ENCODE data around the gene PXDN. TPM values are rescaled to one million over a fixed set of nuclear protein-coding genes. Genes with fewer than 3 reads are reported as not detected.
"Not testable (repeated sequence)": the region's sequence is repeated elsewhere in the genome, so short reads cannot be mapped to it uniquely, and the experiment has no call there.

PXDN gene
- total RNA-seq, 6 experiments from 2014 or later = 283 to 403 (median 323) TPM

- peaks cover 16% of the 10 kb centered on the region for H3K27me3 Mint-ChIP-seq (ENCODE audit: insufficient read depth)
- no peaks in the 10 kb centered on the region; the same call in 1 of the 2 replicates for H3K36me3 Mint-ChIP-seq (ENCODE audit: low read depth)
- H3K9me3 Mint-ChIP-seq = no peaks in the 10 kb centered on the region
- TF ChIP-seq, protein P1, sequence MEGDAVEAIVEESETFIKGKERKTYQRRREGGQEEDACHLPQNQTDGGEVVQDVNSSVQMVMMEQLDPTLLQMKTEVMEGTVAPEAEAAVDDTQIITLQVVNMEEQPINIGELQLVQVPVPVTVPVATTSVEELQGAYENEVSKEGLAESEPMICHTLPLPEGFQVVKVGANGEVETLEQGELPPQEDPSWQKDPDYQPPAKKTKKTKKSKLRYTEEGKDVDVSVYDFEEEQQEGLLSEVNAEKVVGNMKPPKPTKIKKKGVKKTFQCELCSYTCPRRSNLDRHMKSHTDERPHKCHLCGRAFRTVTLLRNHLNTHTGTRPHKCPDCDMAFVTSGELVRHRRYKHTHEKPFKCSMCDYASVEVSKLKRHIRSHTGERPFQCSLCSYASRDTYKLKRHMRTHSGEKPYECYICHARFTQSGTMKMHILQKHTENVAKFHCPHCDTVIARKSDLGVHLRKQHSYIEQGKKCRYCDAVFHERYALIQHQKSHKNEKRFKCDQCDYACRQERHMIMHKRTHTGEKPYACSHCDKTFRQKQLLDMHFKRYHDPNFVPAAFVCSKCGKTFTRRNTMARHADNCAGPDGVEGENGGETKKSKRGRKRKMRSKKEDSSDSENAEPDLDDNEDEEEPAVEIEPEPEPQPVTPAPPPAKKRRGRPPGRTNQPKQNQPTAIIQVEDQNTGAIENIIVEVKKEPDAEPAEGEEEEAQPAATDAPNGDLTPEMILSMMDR (IDR thresholded peaks at IDR 0.05) = no peak
- peaks cover 18% of the 10 kb centered on the region for H3K4me1 Mint-ChIP-seq (ENCODE audit: low read depth)
- H3K27ac Mint-ChIP-seq = no peak overlapping the region
- no peak for DNase-seq
- no peak overlapping the region for H3K4me3 Mint-ChIP-seq
These were observed 23.8 kb upstream of the PXDN start for GRCh38 chr2:1767939-1768691.

DNA sequence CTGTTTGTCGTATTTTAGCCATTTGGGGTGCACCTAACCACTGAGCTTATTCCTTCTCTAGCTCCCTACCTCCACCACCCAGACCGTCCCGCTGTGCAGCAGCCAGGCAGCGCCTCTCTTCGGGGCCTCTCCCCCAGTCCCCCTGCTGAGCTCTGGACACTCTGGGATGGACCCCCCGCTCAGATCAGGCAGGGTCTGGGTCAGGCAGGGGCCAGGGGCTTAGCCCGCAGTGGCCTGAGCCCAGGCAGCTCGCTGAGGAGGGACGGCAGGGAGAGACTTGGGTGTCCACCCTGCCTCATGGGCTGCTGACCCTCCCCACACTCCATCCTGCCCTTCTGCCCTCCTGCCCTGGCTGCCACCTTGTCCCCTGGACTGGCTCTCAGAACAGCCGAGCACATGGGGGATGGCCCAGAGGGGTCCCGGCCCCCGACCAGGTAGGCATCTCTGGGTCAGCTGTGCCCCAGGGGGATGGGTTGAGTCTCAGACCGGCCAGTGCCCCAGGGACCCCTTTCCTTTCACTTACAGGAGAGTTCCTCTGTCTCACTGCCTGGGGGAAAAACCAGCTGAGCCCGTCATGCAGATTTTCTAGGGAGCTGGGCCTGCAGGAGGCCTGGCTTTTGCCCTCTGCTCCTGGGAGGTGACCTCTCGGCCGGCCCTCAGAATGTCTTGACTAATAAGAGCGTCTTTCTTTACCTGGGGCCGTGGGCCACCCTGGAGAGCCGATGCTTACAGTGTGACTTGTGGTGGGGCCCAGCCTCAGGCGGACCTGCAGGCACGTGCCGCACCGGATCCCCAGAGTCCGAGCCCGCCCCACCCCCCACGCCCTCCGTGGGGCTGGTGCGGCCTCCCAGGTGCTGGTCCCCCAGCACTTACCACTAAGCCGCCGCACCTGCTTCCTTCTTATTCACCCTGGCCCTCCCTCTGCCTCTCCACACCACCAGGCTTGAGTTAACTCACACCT is 22.8 kb upstream of the PXDN start:
- no peak overlapping the region for H3K4me3 Mint-ChIP-seq

DNA sequence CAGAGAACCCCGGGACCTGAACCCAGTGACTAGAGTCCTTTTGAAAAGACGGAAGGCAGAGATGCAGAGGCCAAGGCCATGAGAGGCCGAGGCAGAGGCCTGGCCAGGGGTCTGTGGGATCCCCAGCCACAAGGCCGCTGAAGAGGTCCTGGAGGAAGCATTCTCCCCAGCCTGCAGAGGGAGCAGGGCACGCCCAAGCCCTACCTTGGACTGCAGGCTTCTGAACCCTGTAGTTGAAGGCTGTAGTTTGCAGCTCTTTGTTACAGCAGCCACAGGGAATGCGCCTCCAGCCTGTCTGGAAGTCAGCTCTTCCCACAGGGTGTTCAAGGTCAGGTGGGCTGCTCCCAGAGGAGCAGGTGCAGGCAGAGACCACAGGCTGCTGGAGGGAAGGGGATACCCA is 22.1 kb upstream of the PXDN start:
- peaks cover 28% of the 10 kb centered on the region for H3K27me3 Mint-ChIP-seq (ENCODE audit: insufficient read depth)
- H3K27ac Mint-ChIP-seq = no peak overlapping the region
- TF ChIP-seq, protein P1 (IDR thresholded peaks at IDR 0.05) = no peak
- no peaks in the 10 kb centered on the region for H3K9me3 Mint-ChIP-seq
- no peak overlapping the region for H3K4me3 Mint-ChIP-seq
- DNase-seq = no peak
- H3K4me1 Mint-ChIP-seq (ENCODE audit: low read depth) = peaks cover 4% of the 10 kb centered on the region; the same call in 1 of the 2 replicates
- no peaks in the 10 kb centered on the region; the same call in 1 of the 2 replicates for H3K36me3 Mint-ChIP-seq (ENCODE audit: low read depth)

More for the DNA sequence above, 22.8 kb upstream of the PXDN start:
- H3K36me3 Mint-ChIP-seq (ENCODE audit: low read depth) = no peaks in the 10 kb centered on the region; the same call in 1 of the 2 replicates
- TF ChIP-seq, protein P1 (IDR thresholded peaks at IDR 0.05) = no peak
- no peaks in the 10 kb centered on the region for H3K9me3 Mint-ChIP-seq
- peaks cover 21% of the 10 kb centered on the region for H3K27me3 Mint-ChIP-seq (ENCODE audit: insufficient read depth)
- no peak for DNase-seq
- peaks cover 8% of the 10 kb centered on the region; the same call in 1 of the 2 replicates for H3K4me1 Mint-ChIP-seq (ENCODE audit: low read depth)
- H3K27ac Mint-ChIP-seq = no peak overlapping the region

GRCh38 chr2:1765201-1765600 is 20.9 kb upstream of the PXDN start:
- not testable (repeated sequence) for H3K4me3 Mint-ChIP-seq; H3K9me3 Mint-ChIP-seq; H3K27ac Mint-ChIP-seq; DNase-seq; H3K4me1 Mint-ChIP-seq (ENCODE audit: low read depth); H3K36me3 Mint-ChIP-seq (ENCODE audit: low read depth)
- peaks cover 36% of the 10 kb centered on the region for H3K27me3 Mint-ChIP-seq (ENCODE audit: insufficient read depth)

DNA sequence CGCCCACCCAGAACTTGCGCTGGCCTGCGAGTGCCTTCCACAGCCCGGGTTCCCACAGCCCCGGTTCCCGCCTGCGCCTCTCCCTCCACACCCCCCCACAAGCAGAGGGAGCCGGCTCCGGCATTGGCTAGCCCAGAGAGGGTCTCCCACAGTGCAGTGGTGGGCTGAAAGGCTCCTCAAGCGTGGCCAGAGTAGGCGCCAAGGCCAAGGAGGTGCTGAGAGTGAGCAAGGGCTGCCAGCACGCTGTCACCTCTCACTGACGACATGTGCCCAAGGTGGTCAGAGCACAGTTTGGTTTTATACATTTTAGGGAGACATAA is 15.3 kb upstream of the PXDN start:
- DNase-seq = no peak
- no peaks in the 10 kb centered on the region for H3K36me3 Mint-ChIP-seq (ENCODE audit: low read depth)
- H3K4me1 Mint-ChIP-seq (ENCODE audit: low read depth) = no peaks in the 10 kb centered on the region
- no peak overlapping the region for H3K4me3 Mint-ChIP-seq
- H3K27ac Mint-ChIP-seq = no peak overlapping the region
- peaks cover 38% of the 10 kb centered on the region for H3K27me3 Mint-ChIP-seq (ENCODE audit: insufficient read depth)
- H3K9me3 Mint-ChIP-seq = no peaks in the 10 kb centered on the region
- TF ChIP-seq, protein P1 (IDR thresholded peaks at IDR 0.05) = no peak

All from HFFc6 (cell line).